GM23338 (cell line): ENCODE data around the gene TRABD2A. TPM values are rescaled to one million over a fixed set of nuclear protein-coding genes. Genes with fewer than 3 reads are reported as not detected.

Experiments
- ATAC-seq: fragments of 200-7000 bp; cut with Tn5 transposase; 3 replicates; pipeline ENCODE4 v1.9.1; 2020
- DNase-seq: peaks from one replicate; pipeline ENCODE4 v3.0.0-alpha.2; 2015; ENCODE audit warnings: low spot score
- H2AFZ ChIP-seq: fragments of 200-600 bp; sonication (generic); 2 replicates; pipeline ENCODE4 v1.8.0; 2016; ENCODE audit warnings: antibody characterized with exemption, mild to moderate bottlenecking, moderate library complexity
- H3F3A ChIP-seq: fragments of 200-600 bp; sonication (generic); replicated peaks from 2 replicates; pipeline ENCODE4 v1.8.0; 2017; ENCODE audit warnings: antibody characterized with exemption, mixed run types, low read depth
- H3K27ac ChIP-seq: fragments of 200-600 bp; sonication (generic); 2 replicates; pipeline ENCODE4 v1.6.1; 2016; ENCODE audit warnings: low read depth
- H3K27me3 ChIP-seq: fragments of 200-600 bp; sonication (generic); 2 replicates; pipeline ENCODE4 v1.8.0; 2016; ENCODE audit warnings: mild to moderate bottlenecking, mixed run types, moderate library complexity; ENCODE audit not compliant: insufficient read depth
- H3K36me3 ChIP-seq: fragments of 200-600 bp; sonication (generic); 2 replicates; pipeline ENCODE4 v1.8.0; 2016; ENCODE audit warnings: mild to moderate bottlenecking; ENCODE audit not compliant: insufficient read depth
- H3K4me1 ChIP-seq: fragments of 200-600 bp; sonication (generic); 2 replicates; pipeline ENCODE4 v1.8.0; 2016; ENCODE audit warnings: mild to moderate bottlenecking, moderate library complexity; ENCODE audit not compliant: insufficient read depth
- H3K4me2 ChIP-seq: fragments of 200-600 bp; sonication (generic); 2 replicates; pipeline ENCODE4 v1.7.1; 2017; ENCODE audit warnings: mixed run types
- H3K4me3 ChIP-seq: fragments of 200-600 bp; sonication (generic); 2 replicates; pipeline ENCODE4 v1.6.1; 2016; ENCODE audit warnings: mixed run types
- H3K79me2 ChIP-seq: fragments of 200-600 bp; sonication (generic); replicated peaks from 2 replicates; pipeline ENCODE4 v1.8.0; 2017; ENCODE audit warnings: mild to moderate bottlenecking; ENCODE audit not compliant: insufficient read depth
- H3K9me2 ChIP-seq: fragments of 200-600 bp; sonication (generic); 2 replicates; pipeline ENCODE4 v1.8.0; 2017; ENCODE audit not compliant: insufficient read depth
- H4K20me1 ChIP-seq: fragments of 200-600 bp; sonication (generic); replicated peaks from 2 replicates; pipeline ENCODE4 v1.8.0; 2017; ENCODE audit warnings: mild to moderate bottlenecking; ENCODE audit not compliant: insufficient read depth
- H3K27ac Mint-ChIP-seq: 2 replicates; pipeline ENCODE4 v1.8.0; 2020; ENCODE audit warnings: inconsistent platforms, mild to moderate bottlenecking, moderate library complexity, mixed read lengths
- H3K27me3 Mint-ChIP-seq: 3 replicates; pipeline ENCODE4 v1.8.0; 2022; ENCODE audit warnings: low read depth, mild to moderate bottlenecking, moderate library complexity, mixed read lengths, inconsistent platforms; ENCODE audit not compliant: insufficient read depth, poor library complexity
- H3K36me3 Mint-ChIP-seq: 3 replicates; pipeline ENCODE4 v1.8.0; 2021; ENCODE audit warnings: low read depth, mild to moderate bottlenecking, inconsistent platforms, moderate library complexity, mixed read lengths
- H3K4me1 Mint-ChIP-seq: 3 replicates; pipeline ENCODE4 v1.8.0; 2020; ENCODE audit warnings: mild to moderate bottlenecking, inconsistent platforms, mixed read lengths
- H3K4me3 Mint-ChIP-seq: 3 replicates; pipeline ENCODE4 v1.8.0; 2021; ENCODE audit warnings: moderate library complexity, mild to moderate bottlenecking, inconsistent platforms, mixed read lengths
- H3K9me3 Mint-ChIP-seq: 3 replicates; pipeline ENCODE4 v1.8.0; 2020; ENCODE audit warnings: moderate library complexity, mild to moderate bottlenecking, inconsistent platforms, mixed read lengths
- CREB1 ChIP-seq: fragments of 250-450 bp; sonication (Bioruptor Pico); IDR thresholded peaks from 2 replicates; pipeline ENCODE4 v1.5.0; 2020; ENCODE audit warnings: low read depth, mild to moderate bottlenecking, moderate library complexity
- CTCF ChIP-seq, 2 experiments: fragments of 200-600 bp in 1 of 2; sonication (generic) in 1 of 2; conservative IDR thresholded peaks; 2 replicates each; pipeline versions ENCODE4 v1.5.1 to v1.6.1; 2016 to 2017; ENCODE audit warnings: antibody characterized with exemption in 2 of 2, low read depth in 2 of 2, mild to moderate bottlenecking in 2 of 2, moderate library complexity in 1 of 2
- EZH2 ChIP-seq: fragments of 200-600 bp; sonication (generic); IDR thresholded peaks from one replicate; pipeline ENCODE4 v1.8.0; 2017; ENCODE audit warnings: antibody characterized with exemption, mild to moderate bottlenecking, low read depth; ENCODE audit not compliant: unreplicated experiment
- EZH2phosphoT487 ChIP-seq: fragments of 200-600 bp; sonication (generic); IDR thresholded peaks from one replicate; pipeline ENCODE4 v1.8.1; 2018; ENCODE audit warnings: antibody characterized with exemption; ENCODE audit not compliant: unreplicated experiment
- JUNB ChIP-seq: IDR thresholded peaks from one replicate; pipeline ENCODE4 v1.6.1; 2016; ENCODE audit warnings: antibody characterized with exemption; ENCODE audit not compliant: unreplicated experiment
- NANOG ChIP-seq: IDR thresholded peaks from 2 replicates; pipeline ENCODE4 v1.6.1; 2016; ENCODE audit warnings: antibody characterized with exemption, borderline replicate concordance
- POLR2AphosphoS5 ChIP-seq: IDR thresholded peaks from 2 replicates; pipeline ENCODE4 v1.6.1; 2016; ENCODE audit warnings: antibody characterized with exemption, low read depth
- STAT1 ChIP-seq: IDR thresholded peaks from one replicate; pipeline ENCODE4 v1.6.1; 2016; ENCODE audit warnings: antibody characterized with exemption; ENCODE audit not compliant: unreplicated experiment
- ZNF114 ChIP-seq: fragments of 250-450 bp; sonication (Bioruptor Pico); IDR thresholded peaks from 2 replicates; pipeline ENCODE4 v1.5.0; 2020; ENCODE audit warnings: mild to moderate bottlenecking, moderate library complexity
- ZNF331 ChIP-seq: fragments of 250-450 bp; sonication (Bioruptor Pico); IDR thresholded peaks from 2 replicates; pipeline ENCODE4 v1.5.0; 2020; ENCODE audit warnings: low read depth, mild to moderate bottlenecking, moderate library complexity
- ZNF462 ChIP-seq: fragments of 250-450 bp; sonication (Bioruptor Pico); IDR thresholded peaks from 2 replicates; pipeline ENCODE4 v1.5.0; 2020; ENCODE audit warnings: mild to moderate bottlenecking, moderate library complexity
- polyA plus RNA-seq: library from polyadenylated mRNA; unstranded; fragments of >200 nt; fragmentation: Nextera tagmentation; extraction: Ambion mirVana; gene quantifications from 2 replicates; pipeline ENCODE4 v1.2.1, GENCODE V29; 2016
- total RNA-seq: library from RNA; depleted of rRNA; stranded (reverse); fragments of >200 nt; shearing (Covaris generic); gene quantifications from 2 replicates; pipeline ENCODE4 v1.2.3, GENCODE V29; 2014

The TRABD2A gene
- total and polyA plus RNA-seq, 2 experiments from 2014 or later, result 5.5 to 12.1 TPM

GRCh38 chr2:84900971-84901370 lies 20.1 kb upstream of the TRABD2A start (continued):
- TF ChIP-seq CTCF (conservative IDR thresholded peaks at IDR 0.05; ENCODE audit: low read depth in 2 of 2), result no peak
- TF ChIP-seq EZH2phosphoT487, result no peak
- no peak for TF ChIP-seq EZH2
- no peak for TF ChIP-seq POLR2AphosphoS5
- TF ChIP-seq NANOG, result no peak

- Mint-ChIP-seq H3K27ac (no peak overlapping the region), H3K9me3 (no peaks in the 10 kb centered on the region), H3K4me1 (peaks cover 19% of the 10 kb centered on the region), H3K4me3 (no peak overlapping the region), H3K36me3 (no peaks in the 10 kb centered on the region), H3K27me3 (peaks cover 7% of the 10 kb centered on the region)
- Histone ChIP-seq H3K36me3 (no peaks in the 10 kb centered on the region), H3F3A (no peaks in the 10 kb centered on the region; the same call in 1 of the 2 replicates), H4K20me1 (no peaks in the 10 kb centered on the region), H3K79me2 (no peaks in the 10 kb centered on the region), H3K27me3 (peaks cover 20% of the 10 kb centered on the region), H3K4me1 (peaks cover 7% of the 10 kb centered on the region), H3K27ac (no peak overlapping the region), H3K9me2 (0 out of 2 replicates have a peak, but pooled peaks cover 5% of the 10 kb centered on the region), H3K4me2 (no peak overlapping the region), H2AFZ (no peak overlapping the region), H3K4me3 (no peak overlapping the region)
- DNase-seq (no peak), ATAC-seq (no peak)
- no peak for TF ChIP-seq JUNB
- TF ChIP-seq NANOG, result no peak
- no peak for TF ChIP-seq ZNF114 (CRISPR knock-in tag)
- no peak for TF ChIP-seq CREB1 (CRISPR knock-in tag)
- TF ChIP-seq STAT1, result no peak
- TF ChIP-seq ZNF331 (CRISPR knock-in tag), result no peak
Observed at GRCh38 chr2:84899304-84900204, 18.7 kb upstream of the TRABD2A start.

- ATAC-seq (no peak), DNase-seq (no peak)
- peaks cover 3% of the 10 kb centered on the region; the same call in 1 of the 2 replicates for H3K27me3 ChIP-seq
- H3K27ac ChIP-seq, result no peak overlapping the region
- Mint-ChIP-seq H3K36me3 (no peaks in the 10 kb centered on the region), H3K27ac (no peak overlapping the region), H3K4me3 (no peak overlapping the region), H3K27me3 (peaks cover 3% of the 10 kb centered on the region), H3K4me1 (peaks cover 20% of the 10 kb centered on the region), H3K9me3 (no peaks in the 10 kb centered on the region)
- H2AFZ ChIP-seq, result no peak overlapping the region
- no peak overlapping the region for H3K4me3 ChIP-seq
- H3K9me2 ChIP-seq, result 0 out of 2 replicates have a peak, but pooled peaks cover 5% of the 10 kb centered on the region
- no peaks in the 10 kb centered on the region; the same call in 1 of the 2 replicates for H3F3A ChIP-seq
- TF ChIP-seq ZNF462 (CRISPR knock-in tag), result no peak
- H4K20me1 ChIP-seq, result no peaks in the 10 kb centered on the region
- no peaks in the 10 kb centered on the region for H3K36me3 ChIP-seq
- H3K79me2 ChIP-seq, result no peaks in the 10 kb centered on the region
- H3K4me2 ChIP-seq, result no peak overlapping the region
- H3K4me1 ChIP-seq, result peaks cover 9% of the 10 kb centered on the region; the same call in 1 of the 2 replicates
Observed at GRCh38 chr2:84897773-84898172, 16.9 kb upstream of the TRABD2A start.
